ENCODE measurements around the gene CLP1. TPM values are rescaled to one million over a fixed set of nuclear protein-coding genes. Genes with fewer than 3 reads are reported as not detected.

The CLP1 gene
- total RNA-seq (10 to 100 TPM in 3 of 4 donors, 1 to 10 TPM in 1; 3.9 to 23.2 (median 13.7) TPM), polyA plus RNA-seq (10 to 100 TPM; 12.4 to 16.0 (median 13.2) TPM)

GRCh38 chr11:57657194-57658022, at the start of gene CLP1:
TSS of gene CLP1 (plus strand) at chr11:57657762. CDS start at chr11:57659477, 1,715 bp downstream.
- WGBS, 2 donors: 0% methylated on average over 45 of the region's 45 CpGs

GRCh38 chr11:57610170-57610569, 47.4 kb upstream of the CLP1 start:
- TF ChIP-seq POLR2A (IDR thresholded peaks at IDR 0.05) (no peak), CTCF (IDR thresholded peaks at IDR 0.05) (no peak), POLR2AphosphoS5 (IDR thresholded peaks at IDR 0.05) (no peak), EP300 (IDR thresholded peaks at IDR 0.05) (no peak)
- Histone ChIP-seq H3K4me3 (no peak overlapping the region), H3K9me3 (no peaks in the 10 kb centered on the region), H3K27me3 (no peaks in the 10 kb centered on the region), H3K36me3 (peaks cover 0 to 97% (median 33%) of the 10 kb centered on the region in 4 donors), H3K27ac (no peak overlapping the region), H3K4me1 (no peaks in the 10 kb centered on the region)
- intact Hi-C loops (cut with DNase I): no loop called here
- 73 to 88% methylated on average over 4 of the region's 4 CpGs for WGBS, 2 donors
- no peak for DNase-seq

More at GRCh38 chr11:57657194-57658022, at the start of gene CLP1:
- Histone ChIP-seq H3K4me1 (peaks cover 0 to 20% (median 17%) of the 10 kb centered on the region in 4 donors), H3K27me3 (peaks cover 0 to 16% (median 0%) of the 10 kb centered on the region in 3 donors), H3K27ac (peak within 1 kb of the TSS; percentile 87 to 93 (median 88)), H3K36me3 (peaks cover 14 to 32% (median 25%) of the 10 kb centered on the region in 4 donors), H3K4me3 (peak within 1 kb of the TSS; percentile 55 to 68 (median 67)), H3K9me3 (no peaks in the 10 kb centered on the region)
- peak; percentile 99 for DNase-seq
- TF ChIP-seq EP300 (IDR thresholded peaks at IDR 0.05): peak in 1 of 4 donors; percentile 73
- peak; percentile 43 to 68 for TF ChIP-seq POLR2A (IDR thresholded peaks at IDR 0.05)
- no peak for TF ChIP-seq CTCF (IDR thresholded peaks at IDR 0.05)
- TF ChIP-seq POLR2AphosphoS5 (IDR thresholded peaks at IDR 0.05): peak; percentile 59 to 90 (median 84)
- intact Hi-C loops (cut with DNase I): no loop called here

GRCh38 chr11:57614234-57614772, 43.3 kb upstream of the CLP1 start:
- Histone ChIP-seq H3K36me3 (peaks cover 0 to 69% (median 20%) of the 10 kb centered on the region in 4 donors), H3K9me3 (peaks cover 0 to 1% (median 0%) of the 10 kb centered on the region in 4 donors), H3K27ac (no peak overlapping the region), H3K4me1 (no peaks in the 10 kb centered on the region), H3K4me3 (no peak overlapping the region), H3K27me3 (no peaks in the 10 kb centered on the region)
- DNase-seq: no peak
- WGBS, 2 donors: 73 to 84% methylated on average over 10 of the region's 10 CpGs
- intact Hi-C loops (cut with DNase I): no loop called here
- TF ChIP-seq POLR2AphosphoS5 (IDR thresholded peaks at IDR 0.05) (no peak), CTCF (IDR thresholded peaks at IDR 0.05) (no peak), EP300 (IDR thresholded peaks at IDR 0.05) (no peak), POLR2A (IDR thresholded peaks at IDR 0.05) (no peak)

- no peak overlapping the region for H3K27ac ChIP-seq
- no peak for TF ChIP-seq POLR2AphosphoS5 (IDR thresholded peaks at IDR 0.05)
- TF ChIP-seq POLR2A (IDR thresholded peaks at IDR 0.05): no peak
- no peak for TF ChIP-seq EP300 (IDR thresholded peaks at IDR 0.05)
- TF ChIP-seq CTCF (IDR thresholded peaks at IDR 0.05): no peak
- H3K4me3 ChIP-seq: no peak overlapping the region
- WGBS, 2 donors: 46 to 84% methylated on average over 1 of the region's 1 CpG
- intact Hi-C loops (cut with DNase I): no loop called here
- H3K4me1 ChIP-seq: no peaks in the 10 kb centered on the region
- peaks cover 0 to 60% (median 20%) of the 10 kb centered on the region in 4 donors for H3K36me3 ChIP-seq
- H3K27me3 ChIP-seq: no peaks in the 10 kb centered on the region
- DNase-seq: no peak
- peaks cover 0 to 6% (median 0%) of the 10 kb centered on the region in 4 donors for H3K9me3 ChIP-seq
Observed at GRCh38 chr11:57615308-57615707, 42.3 kb upstream of the CLP1 start.
